Testis (tissue), 3 donors: ENCODE data around the gene CELSR1. TPM values are rescaled to one million over a fixed set of nuclear protein-coding genes. Genes with fewer than 3 reads are reported as not detected.

Experiments
- DNase-seq: peaks from one replicate; pipeline ENCODE4 v3.0.0-alpha.2; 2019
- H3K27ac ChIP-seq, 2 donors: fragments of 200-600 bp; sonication (generic); one replicate each; pipeline ENCODE4 v1.5.1; 2019
- H3K27me3 ChIP-seq: fragments of 200-600 bp; sonication (generic); one replicate; pipeline ENCODE4 v1.5.1; 2019
- H3K36me3 ChIP-seq: fragments of 200-600 bp; sonication (generic); one replicate; pipeline ENCODE4 v1.5.1; 2017; ENCODE audit warnings: low read depth; ENCODE audit errors: missing control alignments
- H3K4me1 ChIP-seq: fragments of 200-600 bp; sonication (generic); one replicate; pipeline ENCODE4 v1.5.1; 2019
- H3K4me3 ChIP-seq, 2 donors: fragments of 200-600 bp; sonication (generic); one replicate each; pipeline ENCODE4 v1.5.1; 2017 to 2019
- H3K9me3 ChIP-seq: fragments of 200-600 bp; sonication (generic); one replicate; pipeline ENCODE4 v1.5.1; 2017
- CTCF ChIP-seq, 3 experiments: fragments of 450-650 bp in 2 of 3; fragments of 200-600 bp in 1 of 3; sonication (generic) in 1 of 3; IDR thresholded peaks; one replicate each; pipeline ENCODE4 v1.5.1; 2016 to 2019; ENCODE audit warnings: antibody characterized with exemption in 3 of 3, mild to moderate bottlenecking in 2 of 3, moderate library complexity in 1 of 3
- POLR2A ChIP-seq: fragments of 450-650 bp; IDR thresholded peaks from one replicate; pipeline ENCODE4 v1.6.1; 2017; ENCODE audit warnings: antibody characterized with exemption, mild to moderate bottlenecking, moderate library complexity
- whole genome bisulfite sequencing, 2 donors: methylation state at CpG; one replicate each; pipeline ENCODE4 v1.1.5; 2018; 5-methylcytosine and 5-hydroxymethylcytosine counted together
- intact Hi-C: fragments of 100-400 bp; cut with DNase I; formaldehyde crosslinking; loops from one replicate; pipeline ENCODE4 v1.15.1; 2023; ENCODE audit warnings: low total_unique reads
- polyA plus RNA-seq: library from polyadenylated mRNA; stranded (reverse); fragments of 350-450 nt; fragmentation: Illumina TruSeq; extraction: RNeasy Lipid Tissue Mini Kit (QIAGEN cat#74804); gene quantifications from one replicate; pipeline ENCODE4 v1.2.3, GENCODE V29; 2014; ENCODE audit warnings: low read depth, low replicate concordance; ENCODE audit not compliant: insufficient read depth
- total RNA-seq, 2 donors: library from RNA; depleted of rRNA; stranded (reverse); fragments of >200 nt; gene quantifications; one replicate each; pipeline ENCODE4 v1.2.3, GENCODE V29; 2016

Gene CELSR1
- total and polyA plus RNA-seq, 3 donors from 2014 or later = 5.6 to 21.5 (median 13.8) TPM

- no peak overlapping the region for H3K27ac ChIP-seq
- H3K4me3 ChIP-seq = no peak overlapping the region
- WGBS, 2 donors = 82 to 87% methylated on average over 31 to 34 of the region's 34 CpGs
- H3K4me1 ChIP-seq = no peaks in the 10 kb centered on the region
- no peak for DNase-seq
- no peaks in the 10 kb centered on the region for H3K27me3 ChIP-seq
- TF ChIP-seq POLR2A (no peak), CTCF (IDR thresholded peaks at IDR 0.05) (no peak)
- intact Hi-C loops = no loop called here
- no peaks in the 10 kb centered on the region for H3K9me3 ChIP-seq
- H3K36me3 ChIP-seq = no peaks in the 10 kb centered on the region
Observed at GRCh38 chr22:46457502-46458488, 79.6 kb downstream of the CELSR1 start.

- no peaks in the 10 kb centered on the region for H3K4me1 ChIP-seq
- TF ChIP-seq CTCF (IDR thresholded peaks at IDR 0.05) (no peak), POLR2A (no peak)
- WGBS, 2 donors = 85 to 91% methylated on average over 7 to 12 of the region's 12 CpGs
- H3K27ac ChIP-seq = no peak overlapping the region
- intact Hi-C loops = no loop called here
- H3K4me3 ChIP-seq = no peak overlapping the region
- no peak for DNase-seq
- H3K27me3 ChIP-seq = no peaks in the 10 kb centered on the region
- no peaks in the 10 kb centered on the region for H3K9me3 ChIP-seq
- H3K36me3 ChIP-seq = no peaks in the 10 kb centered on the region
Observed at GRCh38 chr22:46456818-46457163, 80.6 kb downstream of the CELSR1 start.

- intact Hi-C loops = no loop called here
- no peak for TF ChIP-seq POLR2A
- TF ChIP-seq CTCF (IDR thresholded peaks at IDR 0.05) = no peak
- Histone ChIP-seq H3K4me1 (no peaks in the 10 kb centered on the region), H3K4me3 (no peak overlapping the region), H3K27ac (no peak overlapping the region), H3K9me3 (no peaks in the 10 kb centered on the region), H3K36me3 (no peaks in the 10 kb centered on the region), H3K27me3 (no peaks in the 10 kb centered on the region)
- WGBS, 2 donors = 86 to 90% methylated on average over 13 of the region's 13 CpGs
- DNase-seq = no peak
Observed at GRCh38 chr22:46455446-46455845, 82.0 kb downstream of the CELSR1 start.

DNA sequence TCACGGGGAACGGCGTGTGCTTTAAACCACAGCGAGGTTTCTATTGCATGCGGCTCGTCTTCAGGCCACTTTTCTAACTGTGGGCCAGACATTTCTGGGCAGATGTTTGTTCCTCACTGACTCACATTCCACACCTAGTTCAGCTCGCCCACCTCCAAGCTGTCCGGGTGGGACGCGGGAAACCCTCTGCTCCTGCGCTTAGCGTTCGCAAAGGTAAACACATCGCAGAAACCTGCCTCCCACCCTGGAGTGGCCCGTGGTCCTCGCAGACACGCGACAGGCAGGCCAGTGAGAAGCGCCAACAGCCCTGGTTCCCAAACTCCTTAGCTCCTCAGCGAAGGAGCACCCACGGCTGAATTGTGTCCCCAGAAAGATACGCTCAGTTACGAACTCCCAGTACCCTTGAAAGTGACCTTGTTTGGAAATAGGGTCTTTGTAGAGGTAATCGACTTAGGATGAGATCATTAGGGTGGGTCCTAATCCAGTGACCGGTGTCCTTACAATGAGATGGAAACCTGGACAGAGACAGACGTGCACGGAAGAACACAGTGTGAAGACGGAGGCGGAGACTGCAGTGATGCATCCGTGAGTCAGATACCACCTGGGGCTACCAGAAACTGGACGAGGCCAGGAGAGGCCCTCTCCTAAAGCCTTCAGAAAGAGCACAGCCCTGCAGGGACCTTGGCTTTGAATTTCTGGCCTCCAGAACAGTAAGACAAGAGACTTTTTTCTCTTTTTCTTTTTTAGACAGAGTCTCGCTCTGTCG lies 82.7 kb downstream of the CELSR1 start:
- H3K27ac ChIP-seq = no peak overlapping the region
- WGBS, 2 donors = 90 to 91% methylated on average over 29 to 33 of the region's 33 CpGs

More for the DNA sequence above, 82.7 kb downstream of the CELSR1 start:
- H3K4me1 ChIP-seq = no peaks in the 10 kb centered on the region
- intact Hi-C loops = no loop called here
- DNase-seq = no peak
- H3K27me3 ChIP-seq = no peaks in the 10 kb centered on the region
- TF ChIP-seq POLR2A (no peak), CTCF (IDR thresholded peaks at IDR 0.05) (no peak)
- no peaks in the 10 kb centered on the region for H3K9me3 ChIP-seq
- no peak overlapping the region for H3K4me3 ChIP-seq
- no peaks in the 10 kb centered on the region for H3K36me3 ChIP-seq
